NCI-H510A (cell line): Measurements from ENCODE around the gene TLL1.

Experiments used
- DNase-seq: peaks from one replicate; lab custom pipeline; 2025; lab: John Stamatoyannopoulos, UW

TLL1 gene

DNA sequence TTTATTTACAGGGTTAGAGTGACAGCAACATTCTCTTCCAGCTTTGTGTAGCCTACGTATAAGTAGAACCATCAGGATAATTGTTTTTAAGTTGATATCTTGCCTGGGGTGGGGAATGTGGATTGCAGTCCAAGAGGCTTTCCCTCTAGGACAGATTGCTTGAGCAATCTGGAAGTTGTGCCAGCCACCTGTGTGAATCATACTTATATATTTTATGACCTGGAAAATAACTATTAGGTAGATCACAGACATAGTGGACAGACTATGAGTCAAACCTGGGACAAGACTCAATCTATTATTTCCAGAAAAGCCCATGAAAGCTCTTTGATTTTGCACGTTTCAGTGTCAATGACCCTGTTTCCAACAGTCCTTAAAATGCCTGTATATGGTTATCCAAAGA is 98.9 kb downstream of the TLL1 start:
- no peak for DNase-seq

DNA sequence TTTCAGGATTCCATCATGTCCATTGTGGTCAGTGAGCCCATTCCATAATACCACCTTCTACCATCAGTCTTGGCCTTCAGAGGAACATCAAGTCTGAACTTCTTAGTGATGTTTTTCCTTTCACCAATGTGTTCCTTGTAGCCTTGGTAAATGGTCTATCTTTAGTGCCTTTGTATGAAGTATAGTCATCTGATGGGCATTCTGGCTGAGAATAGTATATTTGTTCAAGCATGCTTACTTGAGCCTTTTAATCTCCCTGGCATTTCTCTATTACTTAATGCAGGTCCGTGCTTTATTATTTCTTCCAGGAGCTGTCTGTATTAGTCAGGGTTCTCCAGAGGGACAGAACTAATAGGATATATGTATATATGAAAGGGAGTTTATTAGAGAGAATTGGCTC is 99.7 kb downstream of the TLL1 start:
- no peak for DNase-seq

DNA sequence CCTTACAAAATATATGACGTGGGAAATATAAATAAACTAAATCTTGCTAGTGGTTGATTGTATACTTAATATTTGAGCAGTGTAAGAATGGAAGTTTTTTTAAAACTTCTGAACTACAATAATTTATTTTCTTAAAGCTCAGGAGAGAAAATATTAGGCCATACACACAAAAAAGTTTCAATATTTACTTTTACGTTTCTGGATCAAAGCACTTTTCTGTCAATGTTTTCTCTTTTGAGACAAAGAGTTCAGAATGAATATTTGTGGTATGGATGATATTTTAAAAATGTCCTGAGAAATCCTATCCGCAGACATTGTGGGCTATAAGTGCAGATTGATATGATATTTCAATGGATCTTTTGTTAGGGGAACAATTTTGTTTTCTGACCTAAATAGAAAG is 109.9 kb downstream of the TLL1 start:
- DNase-seq = no peak

DNA sequence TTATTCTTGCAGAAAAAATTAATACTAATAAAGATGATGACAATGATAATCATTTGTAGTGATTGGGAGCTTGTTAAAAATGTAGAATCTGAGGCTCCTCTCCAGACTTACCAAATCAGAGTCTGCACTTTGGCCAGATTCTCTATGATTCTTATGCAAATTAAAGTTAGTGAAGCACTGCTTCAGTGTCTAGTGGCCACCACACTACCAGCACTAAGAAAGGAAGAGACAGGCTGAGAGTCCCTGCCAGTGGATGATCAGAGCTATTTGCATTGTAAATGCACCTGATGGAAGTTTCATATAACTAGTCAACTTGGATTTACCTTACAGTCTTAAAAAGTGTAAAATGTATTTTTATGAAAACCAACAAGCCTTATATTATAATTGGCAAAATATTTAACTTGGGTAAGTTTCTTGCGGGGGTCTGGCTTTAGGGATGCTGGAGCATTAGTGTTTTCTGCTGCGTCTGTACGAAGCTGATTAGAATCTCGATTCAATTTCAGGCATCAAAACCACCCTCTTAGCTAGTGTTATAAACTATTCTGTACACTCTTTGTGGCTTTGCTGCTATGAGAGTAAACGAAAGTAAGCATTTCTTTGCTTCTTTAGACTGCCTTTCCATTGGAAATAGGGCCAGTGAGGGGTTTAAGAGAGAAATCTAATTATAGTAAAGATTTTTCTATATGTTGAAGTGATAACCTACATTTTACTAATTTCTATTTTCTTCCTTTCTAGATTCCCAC is 114.1 kb downstream of the TLL1 start:
- DNase-seq = no peak

DNA sequence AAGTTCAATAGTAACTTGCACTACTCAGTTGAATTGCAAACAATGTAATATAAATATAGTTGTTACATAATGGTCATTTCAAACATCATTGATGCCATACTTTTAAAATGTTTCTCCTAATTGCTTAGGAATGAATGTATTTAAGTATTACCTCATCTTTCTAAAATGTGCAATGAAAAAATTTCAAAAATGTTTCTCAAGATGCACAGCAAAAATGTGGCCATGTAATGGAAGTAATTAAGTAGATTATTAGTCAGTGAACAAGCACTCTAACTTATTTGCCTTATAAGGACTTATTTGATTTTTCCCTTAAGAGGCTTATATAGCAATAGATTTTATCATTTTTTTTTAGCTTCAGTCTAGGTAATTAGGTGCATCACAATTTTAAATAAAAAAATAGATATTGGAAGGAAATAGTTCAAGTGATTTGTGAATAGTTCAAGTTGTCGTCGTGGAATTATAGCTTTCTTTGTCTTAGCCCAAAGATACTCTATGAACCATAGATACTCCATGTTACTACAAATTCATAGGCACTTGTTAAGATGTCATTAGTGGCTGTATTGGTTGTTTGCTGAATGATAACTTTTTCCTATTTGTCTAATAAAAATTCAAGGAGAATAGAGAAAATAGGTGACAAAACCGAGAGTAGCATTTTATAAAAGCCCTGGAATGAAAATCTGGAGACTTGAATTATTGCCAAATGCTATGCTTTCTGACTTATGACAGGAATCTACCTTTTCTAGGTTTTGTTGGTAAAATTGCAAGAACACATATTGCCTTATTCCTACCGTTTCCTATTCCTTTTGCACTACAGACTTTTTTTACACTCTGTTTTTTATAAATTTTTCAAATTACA is 118.5 kb downstream of the TLL1 start:
- no peak for DNase-seq

DNA sequence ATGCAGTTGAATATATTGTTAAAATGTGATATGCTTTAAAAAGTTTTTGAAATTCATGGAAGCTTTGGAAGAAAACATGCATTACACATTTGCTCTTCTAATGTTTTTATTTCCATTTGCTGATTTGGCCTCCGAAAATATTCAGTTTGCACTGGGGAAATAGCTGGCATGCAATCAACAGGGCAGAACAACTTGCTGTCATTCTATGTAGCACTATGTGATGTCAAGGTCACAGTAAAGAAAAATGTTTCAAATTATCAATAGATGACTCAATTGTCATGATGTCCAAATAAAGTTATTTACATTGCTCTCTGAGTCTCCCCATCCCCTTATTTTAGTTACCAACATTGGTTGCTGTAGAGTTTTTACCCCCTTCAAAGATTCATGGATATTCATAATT is 119.2 kb downstream of the TLL1 start:
- DNase-seq = no peak

DNA sequence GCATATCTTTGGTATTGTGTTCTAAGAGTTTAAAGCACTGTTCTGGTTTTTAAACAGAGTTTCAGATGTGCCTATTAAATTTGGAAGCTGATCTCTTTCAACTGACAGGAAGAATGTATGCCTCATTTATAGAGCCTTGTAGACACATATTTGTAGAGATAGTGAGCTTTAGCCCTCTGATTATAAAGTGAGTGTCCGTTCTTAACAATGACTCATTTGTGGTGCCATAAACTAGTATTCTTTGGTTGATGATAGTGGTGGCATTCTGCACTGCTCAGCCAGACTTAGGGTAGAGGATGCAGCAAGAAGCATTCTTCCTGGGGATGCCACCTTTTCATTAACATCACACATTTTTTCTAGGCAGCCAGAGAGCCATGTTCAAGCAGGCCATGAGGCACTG is 121.7 kb downstream of the TLL1 start:
- no peak for DNase-seq

DNA sequence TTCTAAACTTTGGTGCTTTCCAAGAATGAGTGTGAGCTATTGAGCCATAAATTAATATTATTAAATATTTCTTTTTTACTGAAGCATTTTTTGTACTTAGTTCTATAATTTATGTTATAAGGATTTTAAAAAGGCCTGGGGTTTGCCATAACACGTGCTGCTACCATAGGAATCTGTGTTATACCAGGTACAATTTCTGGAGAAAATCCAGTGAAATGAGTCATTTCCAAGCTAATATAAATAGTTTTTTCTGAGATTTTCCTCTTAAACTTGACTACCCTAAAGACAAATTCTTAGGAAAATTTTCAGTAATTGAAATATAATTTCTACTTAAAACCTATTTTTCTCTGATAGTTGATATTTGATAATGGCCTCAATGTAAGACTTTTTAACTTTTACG is 130.8 kb downstream of the TLL1 start:
- no peak for DNase-seq

DNA sequence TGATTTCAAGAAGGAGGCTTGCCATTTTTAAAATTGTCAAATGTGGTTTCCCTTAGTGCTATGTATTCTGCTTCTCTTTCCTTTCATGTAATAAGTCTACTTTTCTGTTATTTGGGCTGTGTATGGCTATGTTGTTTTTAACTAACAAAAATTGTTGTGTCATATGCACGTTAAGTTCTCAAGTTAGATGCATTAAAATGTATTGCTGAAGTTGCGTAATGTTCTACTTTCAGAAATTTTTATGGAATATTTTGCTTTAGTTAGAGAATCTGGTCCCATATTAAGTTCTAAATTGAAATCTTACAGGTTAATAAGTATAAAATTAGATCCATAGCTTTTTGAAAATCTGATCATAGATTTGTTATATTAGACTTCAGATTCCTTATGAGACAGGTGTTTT is 133.2 kb downstream of the TLL1 start:
- no peak for DNase-seq

DNA sequence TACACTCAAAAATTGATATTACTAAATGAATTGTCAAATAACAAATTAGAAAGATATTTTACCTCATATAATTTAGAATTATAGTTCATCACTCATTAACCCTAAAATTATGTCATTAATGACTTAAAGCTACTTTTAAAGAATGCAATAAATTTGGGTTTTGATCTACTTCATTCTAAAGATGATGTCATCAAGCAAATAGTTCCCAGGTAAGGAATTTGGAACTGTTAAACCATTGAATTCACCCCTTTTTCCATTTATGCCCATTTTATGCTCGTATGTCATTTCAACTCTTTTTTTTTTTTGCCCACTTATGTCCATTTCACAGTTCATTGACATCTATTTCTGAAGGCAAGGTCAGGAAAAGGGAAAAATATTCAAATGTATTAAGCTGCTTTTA is 135.5 kb downstream of the TLL1 start:
- no peak for DNase-seq

DNA sequence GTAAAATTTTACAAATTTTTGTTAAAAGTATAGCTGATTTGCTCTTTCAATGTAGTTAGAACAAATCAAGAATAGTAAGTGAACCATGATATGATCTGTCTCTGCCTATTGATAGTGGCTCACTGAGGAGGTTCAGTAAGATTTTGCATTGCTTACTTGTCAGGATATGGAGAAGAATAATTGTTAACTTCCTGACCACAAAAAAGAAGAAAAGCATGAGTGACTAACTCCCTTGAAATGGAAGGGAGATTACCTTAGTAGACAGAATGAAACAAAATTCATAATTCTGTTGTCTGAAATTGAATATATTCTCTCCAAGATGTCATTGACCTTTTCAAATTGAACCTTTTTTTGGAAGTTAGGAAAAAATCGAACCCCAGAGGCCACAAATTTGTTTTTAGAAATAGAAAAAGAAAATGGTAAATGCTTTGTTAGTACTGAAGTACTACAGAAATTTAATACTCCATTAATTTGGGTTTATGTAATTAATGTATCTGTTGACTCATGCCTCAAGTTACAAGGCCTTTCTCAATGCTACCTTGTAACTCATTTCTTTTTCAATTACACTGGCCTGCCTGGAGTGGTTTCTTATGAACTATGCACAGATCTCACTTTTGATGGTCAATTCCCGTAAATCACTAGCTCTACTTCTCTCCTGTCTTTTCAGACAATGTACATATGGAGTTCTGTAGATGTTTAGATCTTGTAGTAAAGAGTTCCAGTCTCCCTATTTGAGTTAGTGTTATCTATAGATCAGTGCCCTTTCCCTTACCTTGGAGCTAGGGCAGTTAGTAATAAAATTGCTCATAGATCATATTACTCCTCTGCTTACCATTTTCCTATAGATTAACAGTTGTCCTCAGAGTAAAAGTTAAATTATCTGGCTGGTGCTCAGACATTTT is 139.3 kb downstream of the TLL1 start:
- no peak for DNase-seq

DNA sequence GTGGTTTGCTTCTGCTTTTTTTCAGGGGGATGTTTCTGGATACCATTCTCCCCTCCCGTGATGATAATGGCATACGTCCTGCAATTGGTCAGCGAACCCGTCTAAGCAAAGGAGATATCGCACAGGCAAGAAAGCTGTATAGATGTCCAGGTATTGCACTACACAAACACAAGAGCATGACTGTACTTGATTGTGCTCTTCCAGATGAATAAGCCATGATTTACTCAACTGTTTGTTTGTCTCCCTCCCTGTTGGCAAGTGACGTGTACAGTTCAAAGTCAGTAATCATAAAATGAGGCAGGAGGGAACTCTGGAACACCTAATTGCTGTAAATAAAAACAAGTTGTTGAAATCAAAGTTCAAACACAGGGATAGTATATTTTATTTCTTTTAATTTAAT is 141.4 kb downstream of the TLL1 start:
- DNase-seq = no peak

DNA sequence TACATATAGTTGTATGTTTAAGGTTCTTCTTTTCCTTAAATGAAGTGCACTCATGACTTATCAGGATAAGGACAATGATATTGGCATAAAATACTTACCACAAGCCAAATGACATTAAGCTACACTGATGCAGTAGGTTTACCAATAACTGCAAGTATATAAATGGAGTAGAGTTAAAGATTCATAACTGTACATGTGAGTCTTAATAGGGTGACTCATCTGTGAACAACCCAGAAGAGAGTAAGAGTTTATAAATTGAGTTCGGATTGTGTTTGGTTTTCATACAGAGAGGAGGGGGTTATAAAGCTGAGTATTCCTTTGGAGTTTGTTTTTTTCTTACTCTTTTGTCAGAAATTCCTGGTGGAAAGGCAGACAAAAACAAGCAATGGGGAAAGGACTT is 144.8 kb downstream of the TLL1 start:
- no peak for DNase-seq

DNA sequence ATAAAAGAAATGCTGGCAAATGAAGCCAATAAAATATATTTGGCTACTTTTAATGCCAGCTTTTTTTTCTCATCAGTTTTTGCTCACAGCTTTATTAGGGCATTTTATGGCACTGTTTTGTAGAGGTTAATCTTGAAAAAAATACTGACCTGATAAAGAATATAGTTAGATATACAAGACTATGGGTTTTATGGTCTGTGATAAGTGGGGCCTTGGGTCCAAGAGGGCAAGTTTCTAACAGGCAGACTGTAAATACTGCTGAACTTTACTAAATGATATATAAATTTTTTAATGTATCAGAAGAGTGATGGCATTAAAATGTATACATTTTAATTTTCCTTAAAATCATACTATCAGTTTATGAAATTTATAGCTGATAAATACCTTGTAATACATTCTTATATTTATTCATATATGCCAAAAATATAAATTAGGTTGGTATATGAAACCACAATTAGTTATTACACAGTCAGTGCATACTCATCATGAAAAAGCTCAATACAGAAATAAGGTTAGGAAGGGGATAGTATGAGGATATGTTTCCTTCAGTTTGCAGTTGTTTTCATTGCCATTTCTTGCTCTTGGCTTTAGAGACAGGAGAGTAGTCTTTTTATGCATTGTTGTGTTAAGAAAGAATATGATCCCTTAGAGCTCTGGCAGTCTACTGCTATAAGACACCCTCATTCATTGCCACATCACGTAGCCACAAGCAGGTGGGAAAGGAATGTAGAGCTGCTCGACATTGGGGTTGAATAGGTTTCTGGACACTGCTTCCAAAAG is 146.6 kb downstream of the TLL1 start:
- no peak for DNase-seq

DNA sequence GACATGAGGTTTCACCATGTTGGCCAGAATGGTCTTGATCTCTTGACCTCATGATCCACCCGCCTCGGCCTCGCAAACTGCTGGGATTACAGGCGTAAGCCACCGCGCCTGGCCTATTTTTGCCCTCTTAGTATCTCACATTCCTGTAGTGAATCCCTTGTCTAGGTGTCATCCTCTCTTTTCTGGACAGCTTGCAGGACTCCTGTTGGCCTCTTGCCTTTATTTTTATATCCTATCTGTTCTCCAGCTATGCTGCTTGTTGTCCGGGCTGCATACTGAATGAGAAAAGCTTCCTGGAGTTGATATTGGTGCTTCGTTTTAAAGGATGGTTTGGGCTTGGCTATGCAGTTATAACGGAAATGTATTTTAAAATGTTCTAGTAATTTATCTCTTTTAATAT is 148.6 kb downstream of the TLL1 start:
- DNase-seq = no peak

DNA sequence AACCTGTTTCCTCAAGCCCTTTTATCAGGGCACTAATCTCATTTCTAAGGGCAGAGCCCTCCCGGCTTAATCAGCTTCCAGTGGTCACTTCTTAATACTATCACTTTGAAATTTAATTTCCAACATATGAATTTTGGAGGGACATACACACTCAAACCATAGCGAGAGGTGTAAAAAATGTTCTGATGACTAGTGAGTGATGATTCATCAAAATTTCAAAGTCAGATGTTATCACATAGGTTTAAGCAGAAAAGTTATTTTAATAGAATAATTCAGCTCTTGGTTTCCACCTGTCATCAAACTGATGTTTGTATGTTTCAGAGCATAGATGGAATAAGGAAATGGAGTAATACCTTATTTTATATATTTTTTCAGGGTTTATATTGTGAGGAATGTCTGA is 161.9 kb downstream of the TLL1 start:
- no peak for DNase-seq

DNA sequence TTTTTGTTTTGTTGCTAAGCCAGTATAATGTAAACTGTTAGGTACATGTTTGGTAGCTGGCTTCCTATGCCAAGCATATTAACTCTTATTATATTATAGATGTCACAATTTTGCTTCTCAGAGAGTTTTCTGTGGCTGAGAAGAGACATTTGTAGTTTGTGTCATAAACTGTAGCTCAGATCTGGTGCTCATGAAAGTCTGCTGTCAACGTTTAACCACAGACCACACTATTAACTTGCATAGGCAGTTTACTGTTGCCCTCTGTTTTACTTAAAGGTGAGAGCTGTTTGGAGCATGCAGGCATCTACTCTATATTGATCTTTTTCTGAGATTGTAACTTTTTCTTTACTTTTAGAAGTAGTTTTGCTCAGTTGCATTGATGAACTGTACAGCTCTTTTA is 166.8 kb downstream of the TLL1 start:
- DNase-seq = no peak

DNA sequence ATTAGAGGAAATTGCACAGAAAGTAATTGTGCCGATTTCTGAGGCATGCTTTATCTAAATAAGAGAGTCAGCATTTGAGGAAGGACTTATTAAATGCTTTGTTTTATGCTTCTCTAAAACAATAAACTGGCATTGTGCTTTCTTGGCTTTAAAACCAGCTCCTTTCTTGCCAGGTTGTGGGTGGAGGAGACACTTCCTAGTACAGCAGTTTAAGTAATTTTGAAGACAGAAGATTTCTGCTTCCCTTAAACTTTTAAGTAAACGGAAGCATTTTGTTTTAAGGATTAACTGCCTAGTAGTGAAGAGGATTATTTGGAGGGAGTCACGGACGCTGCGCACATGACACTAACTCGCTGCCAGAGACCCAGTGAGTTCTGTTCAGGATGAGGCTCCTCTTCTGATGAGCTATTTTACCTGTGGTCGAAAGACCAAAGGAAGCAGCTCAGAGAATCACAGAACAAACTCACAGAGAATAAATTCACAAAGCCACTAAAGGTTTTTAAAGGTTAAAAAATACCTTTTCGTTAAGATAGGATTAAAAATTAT is 169.5 kb downstream of the TLL1 start:
- no peak for DNase-seq

DNA sequence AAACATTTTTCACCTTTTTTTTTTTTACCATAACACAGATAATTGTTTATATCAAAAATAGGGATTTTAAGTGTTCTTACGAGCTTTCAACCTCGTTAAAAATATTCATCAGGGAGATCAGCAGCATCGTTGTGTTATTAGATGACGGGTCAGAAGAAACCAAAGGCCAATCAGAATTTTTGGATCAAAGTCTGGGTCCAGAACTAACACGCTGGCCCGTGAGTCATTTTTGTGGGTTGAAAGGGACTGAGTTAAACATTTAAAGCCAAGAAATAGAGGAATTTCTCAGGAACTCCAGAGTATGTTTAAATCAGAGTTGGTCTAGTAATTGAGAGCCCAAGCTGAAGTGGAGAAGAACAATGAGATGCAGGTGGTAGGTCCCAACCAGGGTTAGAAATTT is 170.8 kb downstream of the TLL1 start:
- no peak for DNase-seq

DNA sequence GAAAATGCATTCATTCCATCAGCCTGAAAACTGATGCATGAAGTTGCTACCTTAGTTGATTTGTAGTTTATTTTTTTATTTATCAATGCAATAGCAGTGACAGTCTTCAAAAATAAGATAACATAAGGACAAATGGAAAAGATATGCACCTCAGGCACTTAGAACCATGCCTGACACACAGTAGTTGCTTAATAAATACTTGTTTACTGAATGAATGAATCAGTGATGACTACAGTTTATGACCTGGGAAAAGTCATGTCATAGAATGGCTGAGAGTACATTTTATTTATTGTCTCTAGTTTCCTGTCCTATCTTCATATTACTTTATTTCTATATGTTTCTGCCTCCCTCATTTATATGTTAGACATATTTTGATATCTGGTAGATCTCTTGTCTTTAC is 171.8 kb downstream of the TLL1 start:
- DNase-seq = no peak

DNA sequence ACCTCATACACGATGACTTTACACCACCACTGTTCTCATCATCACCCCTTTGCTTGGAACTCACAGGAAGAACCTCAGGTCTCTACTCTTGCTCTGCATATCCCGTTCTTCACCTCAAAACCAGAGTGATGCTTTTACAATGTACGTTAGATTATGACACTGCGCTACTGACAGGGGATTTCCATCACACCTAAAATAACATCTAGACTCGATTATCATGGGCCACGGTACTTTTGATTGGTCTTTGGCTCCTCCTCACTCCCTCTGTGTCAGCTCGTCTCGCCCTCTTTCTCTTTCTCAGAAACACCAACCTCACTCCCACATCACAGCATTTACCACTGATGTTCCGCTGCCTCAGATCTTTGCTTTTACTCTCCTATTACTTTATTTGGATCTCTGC is 172.4 kb downstream of the TLL1 start:
- DNase-seq = no peak

DNA sequence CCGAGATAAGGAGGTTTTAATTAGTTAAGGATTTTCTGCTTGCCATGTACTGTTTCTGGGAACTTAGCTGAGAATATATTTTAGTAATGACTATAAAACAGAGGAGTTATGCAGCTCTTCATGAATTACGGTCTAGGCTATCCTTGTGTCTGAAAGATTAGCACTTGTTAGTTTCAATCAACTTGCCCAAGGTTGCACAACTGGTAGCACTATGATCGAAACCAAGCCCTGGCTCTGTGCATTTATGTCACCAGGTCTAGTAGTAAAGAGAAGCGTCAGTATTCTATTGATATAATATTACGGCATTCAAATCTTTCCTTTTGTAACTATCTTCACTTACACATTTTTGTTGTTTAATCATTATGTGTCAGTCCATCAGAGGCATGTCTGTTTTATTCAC is 176.0 kb downstream of the TLL1 start:
- DNase-seq = no peak
